A549 (cell line): Measurements from ENCODE around the gene WBP1L. TPM values are rescaled to one million over a fixed set of nuclear protein-coding genes. Genes with fewer than 3 reads are reported as not detected.

Source experiments
- ATAC-seq, 2 experiments: fragments of 200-7000 bp in 1 of 2; fragments of >200 bp in 1 of 2; cut with Nextera tagmentation in 1 of 2; cut with Tn5 transposase in 1 of 2; 3 replicates each; pipeline versions ENCODE4 v1.8.0 to v1.9.1; 2018 to 2020; ENCODE audit warnings: mild to moderate bottlenecking in 1 of 2, moderate library complexity in 1 of 2
- CTCF ChIA-PET: fragments of 300-600 bp; sonication (Branson Sonifier 250); formaldehyde crosslinking; extraction: SDS; loops from one replicate; lab custom pipeline; 2021; ENCODE audit warnings: antibody characterized with exemption, inconsistent platforms; lab: Yijun Ruan, JAX
- POLR2A ChIA-PET: fragments of 350-600 bp; formaldehyde crosslinking; extraction: SDS; loops from one replicate; lab custom pipeline; 2021; ENCODE audit warnings: antibody characterized with exemption, inconsistent platforms; lab: Yijun Ruan, JAX
- DNase-seq, 2 experiments: peaks; one replicate each; pipeline versions ENCODE4 v3.0.0 to v3.0.0-alpha.2; 2011 to 2016; ENCODE audit warnings: low read depth in 1 of 2, low spot score in 1 of 2
- FAIRE-seq: peaks from 2 replicates; lab custom pipeline; 2011; peaks lifted over from hg19 to GRCh38; lab: Jason Lieb, UNC
- H3K27ac ChIP-seq, 2 experiments: fragments of >200 bp; sonication (Bioruptor Twin); formaldehyde crosslinking; 3 replicates each; pipeline ENCODE4 v1.5.1; 2016 to 2017
- H3K4me1 ChIP-seq: fragments of >200 bp; sonication (Bioruptor Twin); formaldehyde crosslinking; 3 replicates; pipeline ENCODE4 v1.6.1; 2016
- H3K4me2 ChIP-seq: fragments of >200 bp; sonication (Bioruptor Twin); formaldehyde crosslinking; 3 replicates; pipeline ENCODE4 v1.6.1; 2016
- H3K4me3 ChIP-seq: fragments of >200 bp; sonication (Bioruptor Twin); formaldehyde crosslinking; 3 replicates; pipeline ENCODE4 v1.5.1; 2016
- H3K9me3 ChIP-seq: fragments of >200 bp; sonication (Bioruptor Twin); formaldehyde crosslinking; 3 replicates; pipeline ENCODE4 v1.6.1; 2016
- CBX2 ChIP-seq: fragments of 200-600 bp; sonication (generic); IDR thresholded peaks from 2 replicates; pipeline ENCODE4 v1.6.1; 2016; ENCODE audit warnings: low read depth, mild to moderate bottlenecking, borderline replicate concordance
- CEBPB ChIP-seq, 2 experiments: fragments of >200 bp in 1 of 2; sonication (Bioruptor Twin) in 1 of 2; formaldehyde crosslinking in 1 of 2; IDR thresholded peaks; 2 replicates each; pipeline ENCODE4 v1.6.1; 2012 to 2016
- CHD2 ChIP-seq: fragments of 150-350 bp; IDR thresholded peaks from 2 replicates; pipeline ENCODE4 v1.6.1; 2014; ENCODE audit warnings: low read length; ENCODE audit not compliant: partially characterized antibody
- EHF ChIP-seq: fragments of 250-450 bp; sonication (Bioruptor Pico); IDR thresholded peaks from 2 replicates; pipeline ENCODE4 v1.5.0; 2020; ENCODE audit warnings: mild to moderate bottlenecking
- ELK1 ChIP-seq: fragments of 150-350 bp; IDR thresholded peaks from 2 replicates; pipeline ENCODE4 v1.6.1; 2014; ENCODE audit warnings: low read depth, mild to moderate bottlenecking, low read length
- FOXS1 ChIP-seq: fragments of 250-450 bp; sonication (Bioruptor Pico); IDR thresholded peaks from 2 replicates; pipeline ENCODE4 v1.5.0; 2020; ENCODE audit warnings: mild to moderate bottlenecking, moderate library complexity
- GATA3 ChIP-seq: IDR thresholded peaks from 2 replicates; pipeline ENCODE4 v1.6.1; 2012; ENCODE audit warnings: borderline replicate concordance
- HDAC2 ChIP-seq: fragments of 200-600 bp; sonication (generic); IDR thresholded peaks from 2 replicates; pipeline ENCODE4 v1.6.1; 2016
- HEYL ChIP-seq: fragments of 250-450 bp; sonication (Bioruptor Pico); IDR thresholded peaks from 2 replicates; pipeline ENCODE4 v1.8.0; 2021; ENCODE audit warnings: mild to moderate bottlenecking, moderate library complexity
- HOXB13 ChIP-seq: fragments of 250-450 bp; sonication (Bioruptor Pico); IDR thresholded peaks from 2 replicates; pipeline ENCODE4 v1.5.0; 2020; ENCODE audit warnings: low read depth, mild to moderate bottlenecking, moderate library complexity
- REST ChIP-seq: fragments of 200-600 bp; sonication (generic); IDR thresholded peaks from 2 replicates; pipeline ENCODE4 v1.6.1; 2016; ENCODE audit warnings: antibody characterized with exemption, mild to moderate bottlenecking, moderate library complexity
- RFX5 ChIP-seq: fragments of 450-650 bp; IDR thresholded peaks from 2 replicates; pipeline ENCODE4 v1.7.1; 2014; ENCODE audit warnings: antibody characterized with exemption, mild to moderate bottlenecking, moderate library complexity
- TP53 ChIP-seq: fragments of 250-450 bp; sonication (Bioruptor Pico); IDR thresholded peaks from 2 replicates; pipeline ENCODE4 v1.5.0; 2021; ENCODE audit warnings: mild to moderate bottlenecking, moderate library complexity
- ZSCAN20 ChIP-seq: fragments of 250-450 bp; sonication (Bioruptor Pico); IDR thresholded peaks from 2 replicates; pipeline ENCODE4 v1.8.0; 2022; ENCODE audit warnings: mild to moderate bottlenecking, moderate library complexity
- WGBS: methylation state at CpG from one replicate; pipeline ENCODE4 v1.1.6; 2017; ENCODE audit errors: missing lambda C conversion rate; 5-methylcytosine and 5-hydroxymethylcytosine counted together
- polyA plus RNA-seq, 4 experiments: library from polyadenylated mRNA; depleted of rRNA in 3 of 4; stranded (reverse); fragments of >200 nt; fragmentation: RNase III in 1 of 4; extraction: RNeasy Plus Mini Kit Qiagen cat#74134 plus additional on column Dnase treatment in 1 of 4; gene quantifications; 2 replicates in 3 of 4; 3 replicates in 1 of 4; pipeline ENCODE4 v1.2.3, GENCODE V29; 2011 to 2017
- small RNA-seq, 6 experiments: library from RNA; depleted of rRNA; stranded (forward); fragments of <200 nt; gene quantifications; one replicate each; pipeline ENCODE3, GENCODE V24; 2012
- TF ChIP-seq, protein P1 (sequence below): IDR thresholded peaks from 2 replicates; pipeline ENCODE4 v1.6.1; 2012; ENCODE audit warnings: low read depth, borderline replicate concordance
- TF ChIP-seq, protein P2 (sequence below): fragments of >200 bp; sonication (Bioruptor Twin); formaldehyde crosslinking; IDR thresholded peaks from 2 replicates; pipeline ENCODE4 v1.6.1; 2016

The WBP1L gene
- polyA plus RNA-seq, 2 of the 4 experiments (the other 2 are of a cell fraction), result 19.8 to 23.5 TPM

DNA sequence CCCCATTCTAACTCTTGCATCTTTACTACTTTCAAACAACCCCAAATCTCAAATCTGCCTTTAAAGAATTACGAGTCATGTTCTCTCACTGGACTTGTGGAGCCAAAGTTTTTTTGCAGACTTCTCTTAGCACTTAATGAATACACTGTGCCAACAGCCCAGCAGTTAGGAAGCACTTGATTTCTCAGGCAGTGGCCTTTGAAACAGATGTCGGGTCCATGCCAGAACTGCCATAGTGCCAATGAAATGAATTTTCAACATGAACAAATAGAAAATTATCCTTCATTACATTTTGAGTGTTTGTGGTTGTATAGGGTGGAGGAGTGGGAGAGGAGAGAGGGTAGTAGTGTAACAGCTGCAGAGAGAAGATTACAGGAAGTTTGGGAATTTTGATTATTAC, 116.2 kb downstream of the WBP1L start:
- Histone ChIP-seq H3K4me3 (no peak overlapping the region), H3K9me3 (no peaks in the 10 kb centered on the region), H3K4me1 (peaks cover 19% of the 10 kb centered on the region), H3K4me2 (no peak overlapping the region), H3K27ac (no peak overlapping the region)
- ChIA-PET CTCF (interaction anchor here (1.1 to 2.0 kb wide), 2 partner anchors 13 to 15 kb away, joined by 3 to 9 read pairs; no protein-coding TSS in a partner anchor), POLR2A (interaction anchor here (0.5 kb wide), 1 partner anchor 53 kb away, joined by 6 read pairs; no protein-coding TSS in a partner anchor)
- FAIRE-seq, result no peak
- no peak for ATAC-seq
- DNase-seq, result no peak
- WGBS, result 88% methylated on average over 2 of the region's 2 CpGs
- TF ChIP-seq EHF (CRISPR knock-in tag) (no peak), HEYL (CRISPR knock-in tag) (no peak), CHD2 (no peak), ZSCAN20 (CRISPR knock-in tag) (no peak)
- TF ChIP-seq, protein P1, sequence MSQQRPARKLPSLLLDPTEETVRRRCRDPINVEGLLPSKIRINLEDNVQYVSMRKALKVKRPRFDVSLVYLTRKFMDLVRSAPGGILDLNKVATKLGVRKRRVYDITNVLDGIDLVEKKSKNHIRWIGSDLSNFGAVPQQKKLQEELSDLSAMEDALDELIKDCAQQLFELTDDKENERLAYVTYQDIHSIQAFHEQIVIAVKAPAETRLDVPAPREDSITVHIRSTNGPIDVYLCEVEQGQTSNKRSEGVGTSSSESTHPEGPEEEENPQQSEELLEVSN, result no peak

GRCh38 chr10:102863660-102864059, 119.9 kb downstream of the WBP1L start:
- POLR2A ChIA-PET, result no interaction called here
- ATAC-seq, result no peak
- no peak for DNase-seq
- WGBS, result 88% methylated on average over 2 of the region's 2 CpGs
- Histone ChIP-seq H3K9me3 (no peaks in the 10 kb centered on the region), H3K4me2 (no peak overlapping the region), H3K4me1 (no peaks in the 10 kb centered on the region)
- no peak for TF ChIP-seq HDAC2
- no peak for TF ChIP-seq GATA3
- TF ChIP-seq CHD2, result no peak
- TF ChIP-seq REST, result no peak
- no peak for TF ChIP-seq RFX5
- TF ChIP-seq, protein P2, sequence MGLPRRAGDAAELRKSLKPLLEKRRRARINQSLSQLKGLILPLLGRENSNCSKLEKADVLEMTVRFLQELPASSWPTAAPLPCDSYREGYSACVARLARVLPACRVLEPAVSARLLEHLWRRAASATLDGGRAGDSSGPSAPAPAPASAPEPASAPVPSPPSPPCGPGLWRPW, result no peak
- TF ChIP-seq CBX2, result no peak
- TF ChIP-seq ELK1, result no peak
- TF ChIP-seq, all 56 proteins: peak for 0
- Histone ChIP-seq H3K27ac (no peak overlapping the region), H3K4me3 (no peak overlapping the region)
- FAIRE-seq, result no peak
- CTCF ChIA-PET, result no interaction called here

- ChIA-PET CTCF (interaction anchor here (2.3 kb wide), 1 partner anchor 30 kb away, joined by 8 read pairs; no protein-coding TSS in a partner anchor), POLR2A (no interaction called here)
- H3K4me1 ChIP-seq, result 0 out of 3 replicates have a peak, but pooled peaks cover 4% of the 10 kb centered on the region
- H3K4me2 ChIP-seq, result no peak overlapping the region
- no peaks in the 10 kb centered on the region for H3K9me3 ChIP-seq
- H3K27ac ChIP-seq, result no peak overlapping the region
- no peak for TF ChIP-seq HDAC2
- no peak for TF ChIP-seq FOXS1 (CRISPR knock-in tag)
- no peak for TF ChIP-seq HOXB13
- no peak for TF ChIP-seq CEBPB (IDR thresholded peaks at IDR 0.05)
- no peak for TF ChIP-seq TP53
- no peak overlapping the region for H3K4me3 ChIP-seq
- ATAC-seq (no peak), FAIRE-seq (no peak), DNase-seq (no peak)
- 80% methylated on average over 3 of the region's 3 CpGs for WGBS
Measured at GRCh38 chr10:102865620-102866019, 121.9 kb downstream of the WBP1L start.

Small RNA genes within 50 kb of the gene (small RNA-seq; reads per million reads assigned to genes)
- 0 reads per million in 6 experiments for gene RNU6-1231P

Other genes starting within 250 kb of the WBP1L start
- gene ACTR1A, start 241.2 kb upstream of the WBP1L start, polyA plus RNA-seq (2011; rRNA removed), result 114 and 135 TPM in 2 replicates
- gene ACTR1A, start 241.2 kb upstream of the WBP1L start, polyA plus RNA-seq (2017; fragmentation: RNase III; extraction: RNeasy Plus Mini Kit Qiagen cat#74134 plus additional on column Dnase treatment), result 81.3 to 86.1 TPM (median 85.8 TPM) in 3 replicates
- 3.7 and 4.5 TPM in 2 replicates for gene SUFU, start 240.0 kb upstream of the WBP1L start, polyA plus RNA-seq (2011; rRNA removed)
- gene SUFU, start 240.0 kb upstream of the WBP1L start, polyA plus RNA-seq (2017; fragmentation: RNase III; extraction: RNeasy Plus Mini Kit Qiagen cat#74134 plus additional on column Dnase treatment), result 4.6 to 5.5 TPM (median 5.4 TPM) in 3 replicates
- 26.6 and 32.5 TPM in 2 replicates for gene TRIM8, start 99.5 kb upstream of the WBP1L start, polyA plus RNA-seq (2011; rRNA removed)
- gene TRIM8, start 99.5 kb upstream of the WBP1L start, polyA plus RNA-seq (2017; fragmentation: RNase III; extraction: RNeasy Plus Mini Kit Qiagen cat#74134 plus additional on column Dnase treatment), result 21.1 to 22.8 TPM (median 21.2 TPM) in 3 replicates
- gene ARL3, start 29.6 kb upstream of the WBP1L start, polyA plus RNA-seq (2011; rRNA removed), result 18.2 and 20.2 TPM in 2 replicates
- gene ARL3, start 29.6 kb upstream of the WBP1L start, polyA plus RNA-seq (2017; fragmentation: RNase III; extraction: RNeasy Plus Mini Kit Qiagen cat#74134 plus additional on column Dnase treatment), result 20.7 to 22.7 TPM (median 21.3 TPM) in 3 replicates
- gene SFXN2, start 29.3 kb upstream of the WBP1L start, polyA plus RNA-seq (2011; rRNA removed), result 4.7 and 5.6 TPM in 2 replicates
- 7.4 to 8.5 TPM (median 7.9 TPM) in 3 replicates for gene SFXN2, start 29.3 kb upstream of the WBP1L start, polyA plus RNA-seq (2017; fragmentation: RNase III; extraction: RNeasy Plus Mini Kit Qiagen cat#74134 plus additional on column Dnase treatment)
- not detected in 2 replicates for gene CYP17A1, start 93.5 kb downstream of the WBP1L start, polyA plus RNA-seq (2011; rRNA removed)
- not detected in 3 replicates for gene CYP17A1, start 93.5 kb downstream of the WBP1L start, polyA plus RNA-seq (2017; fragmentation: RNase III; extraction: RNeasy Plus Mini Kit Qiagen cat#74134 plus additional on column Dnase treatment)
- gene BORCS7, start 110.3 kb downstream of the WBP1L start, polyA plus RNA-seq (2011; rRNA removed), result 43.9 and 68.1 TPM in 2 replicates
- 31.3 to 36.9 TPM (median 36.6 TPM) in 3 replicates for gene BORCS7, start 110.3 kb downstream of the WBP1L start, polyA plus RNA-seq (2017; fragmentation: RNase III; extraction: RNeasy Plus Mini Kit Qiagen cat#74134 plus additional on column Dnase treatment)
- gene AS3MT, start 125.5 kb downstream of the WBP1L start, polyA plus RNA-seq (2011; rRNA removed), result 8.6 and 10.8 TPM in 2 replicates
- gene AS3MT, start 125.5 kb downstream of the WBP1L start, polyA plus RNA-seq (2017; fragmentation: RNase III; extraction: RNeasy Plus Mini Kit Qiagen cat#74134 plus additional on column Dnase treatment), result 9.7 to 10.7 TPM (median 10.7 TPM) in 3 replicates
- gene CNNM2, start 174.3 kb downstream of the WBP1L start, polyA plus RNA-seq (2011; rRNA removed), result 6.4 TPM in 2 replicates
- gene CNNM2, start 174.3 kb downstream of the WBP1L start, polyA plus RNA-seq (2017; fragmentation: RNase III; extraction: RNeasy Plus Mini Kit Qiagen cat#74134 plus additional on column Dnase treatment), result 3.9 to 6.9 TPM (median 6.2 TPM) in 3 replicates